Measurements from ENCODE around the gene JPT1. TPM values are rescaled to one million over a fixed set of nuclear protein-coding genes. Genes with fewer than 3 reads are reported as not detected.

JPT1 gene
- total RNA-seq, 1 experiment from 2014 or later = 98.2 TPM

DNA sequence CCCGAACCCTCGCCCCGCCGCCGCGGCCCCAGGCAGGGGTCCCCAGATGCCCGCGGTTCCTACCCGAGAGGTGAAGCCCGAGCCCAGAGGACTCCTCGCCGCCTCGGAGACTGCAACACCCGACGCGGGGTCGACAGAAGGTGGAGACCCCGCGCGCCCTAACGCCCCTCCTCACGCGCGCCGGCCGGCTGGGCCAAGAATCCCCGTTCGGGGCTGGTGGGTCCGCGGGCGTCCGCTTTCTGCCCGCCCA is 27.9 kb upstream of the JPT1 start:
- Histone ChIP-seq H3K36me3 (ENCODE audit: insufficient read depth, low read length) (peaks cover 19% of the 10 kb centered on the region; the same call in 1 of the 2 replicates), H3K9me3 (ENCODE audit: low read length) (no peaks in the 10 kb centered on the region), H4K20me1 (ENCODE audit: insufficient read depth, low read depth, low read length) (peaks cover 24% of the 10 kb centered on the region), H3K9ac (ENCODE audit: low read length) (peak overlapping the region; percentile 99), H2AFZ (ENCODE audit: low read length) (no peak overlapping the region), H3K9me2 (replicated peaks; ENCODE audit: insufficient read depth, low read length) (no peaks in the 10 kb centered on the region), H3K4me3 (ENCODE audit: low read length) (peak overlapping the region; percentile 97), H3K27ac (ENCODE audit: low read length) (peak overlapping the region; percentile 83), H3K4me2 (ENCODE audit: low read depth, low read length, poor library complexity, severe bottlenecking) (peak overlapping the region; percentile 97), H3K79me2 (ENCODE audit: low read length) (peaks cover 52% of the 10 kb centered on the region), H3K27me3 (ENCODE audit: low read length) (no peaks in the 10 kb centered on the region), H3K4me1 (ENCODE audit: low read length) (peaks cover 20% of the 10 kb centered on the region)
- DNase-seq = no peak

- Histone ChIP-seq H3K36me3 (ENCODE audit: insufficient read depth, low read length) (peaks cover 19% of the 10 kb centered on the region; the same call in 1 of the 2 replicates), H3K4me2 (ENCODE audit: low read depth, low read length, poor library complexity, severe bottlenecking) (peak overlapping the region; percentile 97), H3K4me3 (ENCODE audit: low read length) (peak overlapping the region; percentile 97), H3K79me2 (ENCODE audit: low read length) (peaks cover 55% of the 10 kb centered on the region), H3K27me3 (ENCODE audit: low read length) (no peaks in the 10 kb centered on the region), H3K9me3 (ENCODE audit: low read length) (no peaks in the 10 kb centered on the region), H3K9me2 (replicated peaks; ENCODE audit: insufficient read depth, low read length) (no peaks in the 10 kb centered on the region), H3K27ac (ENCODE audit: low read length) (peak overlapping the region; percentile 83), H3K9ac (ENCODE audit: low read length) (peak overlapping the region; percentile 99), H3K4me1 (ENCODE audit: low read length) (peaks cover 20% of the 10 kb centered on the region), H4K20me1 (ENCODE audit: insufficient read depth, low read depth, low read length) (peaks cover 24% of the 10 kb centered on the region), H2AFZ (ENCODE audit: low read length) (no peak overlapping the region)
- DNase-seq = peak; percentile 76
Measured at GRCh38 chr17:75181608-75182318, 27.5 kb upstream of the JPT1 start.

DNA sequence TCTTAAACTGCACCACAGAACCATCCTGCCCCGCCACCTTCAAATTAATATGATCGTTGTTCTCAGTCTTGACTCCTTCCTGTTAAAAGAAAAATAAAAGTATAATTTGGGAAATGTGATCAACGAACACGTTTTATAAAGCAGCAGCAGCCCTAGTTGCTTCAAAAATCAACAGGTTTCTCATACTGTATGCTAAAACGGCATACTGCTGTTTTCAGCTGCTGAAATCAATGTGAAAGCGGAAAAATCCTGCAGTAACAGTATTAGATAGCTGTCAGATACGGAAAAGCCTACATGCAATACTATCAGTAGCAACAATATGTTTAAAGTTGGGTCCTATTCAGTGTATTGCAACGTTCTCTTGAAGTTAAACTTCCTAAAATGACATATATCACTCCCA is 26.8 kb upstream of the JPT1 start:
- peak overlapping the region; percentile 99 for H3K9ac ChIP-seq (ENCODE audit: low read length)
- no peak for DNase-seq
- peak overlapping the region; percentile 83 for H3K27ac ChIP-seq (ENCODE audit: low read length)
- no peak overlapping the region for H2AFZ ChIP-seq (ENCODE audit: low read length)
- H3K9me3 ChIP-seq (ENCODE audit: low read length) = no peaks in the 10 kb centered on the region
- H3K4me1 ChIP-seq (ENCODE audit: low read length) = peaks cover 20% of the 10 kb centered on the region
- H3K4me2 ChIP-seq (ENCODE audit: low read depth, low read length, poor library complexity, severe bottlenecking) = peak overlapping the region; percentile 97
- peaks cover 62% of the 10 kb centered on the region for H3K79me2 ChIP-seq (ENCODE audit: low read length)
- H3K4me3 ChIP-seq (ENCODE audit: low read length) = peak overlapping the region; percentile 97
- no peaks in the 10 kb centered on the region for H3K9me2 ChIP-seq (replicated peaks; ENCODE audit: insufficient read depth, low read length)
- peaks cover 24% of the 10 kb centered on the region for H4K20me1 ChIP-seq (ENCODE audit: insufficient read depth, low read depth, low read length)
- no peaks in the 10 kb centered on the region for H3K27me3 ChIP-seq (ENCODE audit: low read length)
- peaks cover 26% of the 10 kb centered on the region; the same call in 1 of the 2 replicates for H3K36me3 ChIP-seq (ENCODE audit: insufficient read depth, low read length)

- Histone ChIP-seq H2AFZ (ENCODE audit: low read length) (no peak overlapping the region), H4K20me1 (ENCODE audit: insufficient read depth, low read depth, low read length) (peaks cover 28% of the 10 kb centered on the region), H3K4me3 (ENCODE audit: low read length) (no peak overlapping the region), H3K4me2 (ENCODE audit: low read depth, low read length, poor library complexity, severe bottlenecking) (no peak overlapping the region), H3K79me2 (ENCODE audit: low read length) (peaks cover 79% of the 10 kb centered on the region), H3K4me1 (ENCODE audit: low read length) (peaks cover 17% of the 10 kb centered on the region), H3K27me3 (ENCODE audit: low read length) (no peaks in the 10 kb centered on the region), H3K9ac (ENCODE audit: low read length) (no peak overlapping the region), H3K9me2 (replicated peaks; ENCODE audit: insufficient read depth, low read length) (no peaks in the 10 kb centered on the region), H3K9me3 (ENCODE audit: low read length) (no peaks in the 10 kb centered on the region), H3K36me3 (ENCODE audit: insufficient read depth, low read length) (peaks cover 43% of the 10 kb centered on the region; the same call in 1 of the 2 replicates), H3K27ac (ENCODE audit: low read length) (no peak overlapping the region)
- DNase-seq = no peak
Measured at GRCh38 chr17:75178453-75178852, 24.1 kb upstream of the JPT1 start.

DNA sequence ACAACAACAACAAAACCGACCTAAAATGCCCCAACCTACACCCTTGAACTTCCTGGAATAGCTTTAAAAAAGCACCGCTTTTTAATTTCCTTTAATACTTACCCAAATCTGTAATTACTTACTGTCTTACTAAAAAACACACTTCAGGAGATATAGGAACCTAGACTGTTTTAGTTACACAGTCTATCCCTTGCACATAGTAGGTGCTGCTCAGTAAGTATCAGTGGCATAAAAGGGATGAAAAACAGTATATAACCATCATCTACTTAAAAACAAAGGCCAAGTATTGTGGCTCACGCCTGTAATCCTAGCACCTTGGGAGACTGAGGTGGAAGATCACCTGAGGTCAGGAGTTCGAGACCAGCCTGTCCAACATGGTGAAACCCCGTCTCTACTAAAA is 22.3 kb upstream of the JPT1 start:
- H3K36me3 ChIP-seq (ENCODE audit: insufficient read depth, low read length) = peaks cover 51% of the 10 kb centered on the region; the same call in 1 of the 2 replicates

GRCh38 chr17:75174996-75175395 is 20.7 kb upstream of the JPT1 start:
- Histone ChIP-seq H3K27ac (ENCODE audit: low read length) (no peak overlapping the region), H3K79me2 (ENCODE audit: low read length) (peaks cover 84% of the 10 kb centered on the region), H3K36me3 (ENCODE audit: insufficient read depth, low read length) (peaks cover 60% of the 10 kb centered on the region; the same call in 1 of the 2 replicates), H3K4me2 (ENCODE audit: low read depth, low read length, poor library complexity, severe bottlenecking) (no peak overlapping the region), H4K20me1 (ENCODE audit: insufficient read depth, low read depth, low read length) (peaks cover 13% of the 10 kb centered on the region; the same call in 1 of the 2 replicates), H3K4me1 (ENCODE audit: low read length) (no peaks in the 10 kb centered on the region), H2AFZ (ENCODE audit: low read length) (no peak overlapping the region), H3K9ac (ENCODE audit: low read length) (no peak overlapping the region), H3K27me3 (ENCODE audit: low read length) (no peaks in the 10 kb centered on the region), H3K9me2 (replicated peaks; ENCODE audit: insufficient read depth, low read length) (no peaks in the 10 kb centered on the region), H3K9me3 (ENCODE audit: low read length) (no peaks in the 10 kb centered on the region), H3K4me3 (ENCODE audit: low read length) (no peak overlapping the region)
- no peak for DNase-seq

More for the DNA sequence above, 22.3 kb upstream of the JPT1 start:
- Histone ChIP-seq H3K9ac (ENCODE audit: low read length) (no peak overlapping the region), H3K4me1 (ENCODE audit: low read length) (peaks cover 12% of the 10 kb centered on the region), H3K4me2 (ENCODE audit: low read depth, low read length, poor library complexity, severe bottlenecking) (no peak overlapping the region), H4K20me1 (ENCODE audit: insufficient read depth, low read depth, low read length) (peaks cover 23% of the 10 kb centered on the region), H3K79me2 (ENCODE audit: low read length) (peaks cover 85% of the 10 kb centered on the region), H3K9me2 (replicated peaks; ENCODE audit: insufficient read depth, low read length) (no peaks in the 10 kb centered on the region), H3K4me3 (ENCODE audit: low read length) (no peak overlapping the region), H3K9me3 (ENCODE audit: low read length) (no peaks in the 10 kb centered on the region), H3K27ac (ENCODE audit: low read length) (no peak overlapping the region), H2AFZ (ENCODE audit: low read length) (no peak overlapping the region), H3K27me3 (ENCODE audit: low read length) (no peaks in the 10 kb centered on the region)
- no peak for DNase-seq

DNA sequence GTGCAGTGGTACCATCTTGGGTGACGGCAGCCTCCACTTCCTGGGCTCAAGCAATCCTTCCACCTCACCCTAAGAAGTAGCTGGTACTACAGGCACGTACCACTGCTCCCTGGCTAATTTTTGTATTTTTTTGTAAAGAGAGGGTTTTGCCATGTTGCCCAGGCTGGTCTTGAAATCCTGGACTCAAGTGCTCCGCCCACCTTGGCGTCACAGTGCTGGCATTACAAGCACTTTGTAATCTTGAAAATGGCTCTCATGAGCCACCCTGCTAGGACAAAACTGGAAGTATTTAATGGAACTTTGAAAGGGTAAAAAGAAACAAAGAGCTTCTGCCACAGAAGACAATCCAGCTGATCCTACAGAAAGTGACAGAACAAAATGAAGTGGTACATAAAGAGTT is 19.2 kb upstream of the JPT1 start:
- Histone ChIP-seq H3K79me2 (ENCODE audit: low read length) (peaks cover 71% of the 10 kb centered on the region), H3K4me1 (ENCODE audit: low read length) (no peaks in the 10 kb centered on the region), H3K9me2 (replicated peaks; ENCODE audit: insufficient read depth, low read length) (no peaks in the 10 kb centered on the region), H2AFZ (ENCODE audit: low read length) (no peak overlapping the region), H3K9ac (ENCODE audit: low read length) (no peak overlapping the region), H3K27me3 (ENCODE audit: low read length) (no peaks in the 10 kb centered on the region), H3K4me3 (ENCODE audit: low read length) (no peak overlapping the region), H4K20me1 (ENCODE audit: insufficient read depth, low read depth, low read length) (0 out of 2 replicates have a peak, but pooled peaks cover 5% of the 10 kb centered on the region), H3K4me2 (ENCODE audit: low read depth, low read length, poor library complexity, severe bottlenecking) (no peak overlapping the region), H3K9me3 (ENCODE audit: low read length) (no peaks in the 10 kb centered on the region), H3K36me3 (ENCODE audit: insufficient read depth, low read length) (peaks cover 45% of the 10 kb centered on the region; the same call in 1 of the 2 replicates), H3K27ac (ENCODE audit: low read length) (no peak overlapping the region)
- DNase-seq = no peak

GRCh38 chr17:75168998-75169397 is 14.7 kb upstream of the JPT1 start:
- Histone ChIP-seq H3K9me3 (ENCODE audit: low read length) (no peaks in the 10 kb centered on the region), H3K9ac (ENCODE audit: low read length) (no peak overlapping the region), H3K4me3 (ENCODE audit: low read length) (no peak overlapping the region), H4K20me1 (ENCODE audit: insufficient read depth, low read depth, low read length) (0 out of 2 replicates have a peak, but pooled peaks cover 4% of the 10 kb centered on the region), H3K27ac (ENCODE audit: low read length) (no peak overlapping the region), H3K4me2 (ENCODE audit: low read depth, low read length, poor library complexity, severe bottlenecking) (no peak overlapping the region), H3K4me1 (ENCODE audit: low read length) (no peaks in the 10 kb centered on the region), H3K36me3 (ENCODE audit: insufficient read depth, low read length) (peaks cover 33% of the 10 kb centered on the region; the same call in 1 of the 2 replicates), H2AFZ (ENCODE audit: low read length) (no peak overlapping the region), H3K9me2 (replicated peaks; ENCODE audit: insufficient read depth, low read length) (no peaks in the 10 kb centered on the region), H3K79me2 (ENCODE audit: low read length) (peaks cover 40% of the 10 kb centered on the region), H3K27me3 (ENCODE audit: low read length) (no peaks in the 10 kb centered on the region)
- no peak for DNase-seq
